GM13976 (cell line): ENCODE data around the gene CFP.

Experiments
- DNase-seq: peaks from one replicate; pipeline ENCODE4 v3.0.0; 2012; ENCODE audit warnings: low spot score
- CTCF ChIP-seq: IDR thresholded peaks from 2 replicates; pipeline ENCODE4 v1.5.1; 2012; ENCODE audit warnings: borderline replicate concordance, mild to moderate bottlenecking; ENCODE audit not compliant: insufficient read depth; ENCODE audit errors: extremely low read depth, missing control alignments, control extremely low read depth
- in situ Hi-C: fragments of 300-500 bp; cut with MboI; formaldehyde crosslinking; loops from one replicate; pipeline ENCODE4 v1.12.0; 2022; ENCODE audit warnings: low sequenced_read_pairs, mixed read lengths, inconsistent platforms; ENCODE audit not compliant: unreplicated experiment

The CFP gene

GRCh38 chrX:47613082-47613481 is 16.6 kb downstream of the CFP start:
- in situ Hi-C loops = no loop called here
- no peak for TF ChIP-seq CTCF
- DNase-seq = no peak

GRCh38 chrX:47612418-47612817 is 17.3 kb downstream of the CFP start:
- DNase-seq = no peak
- no peak for TF ChIP-seq CTCF
- in situ Hi-C loops = no loop called here

GRCh38 chrX:47611926-47612325 is 17.8 kb downstream of the CFP start:
- in situ Hi-C loops = no loop called here
- TF ChIP-seq CTCF = no peak
- no peak for DNase-seq

- TF ChIP-seq CTCF = no peak
- DNase-seq = no peak
- in situ Hi-C loops = no loop called here
These were observed 18.2 kb downstream of the CFP start for GRCh38 chrX:47611489-47611888.

GRCh38 chrX:47610511-47610910 is 19.2 kb downstream of the CFP start:
- in situ Hi-C loops = no loop called here
- TF ChIP-seq CTCF = no peak
- DNase-seq = no peak

GRCh38 chrX:47608130-47608810 is 21.5 kb downstream of the CFP start:
- in situ Hi-C loops = no loop called here
- TF ChIP-seq CTCF = no peak
- DNase-seq = no peak
